SW 1271 (cell line): ENCODE measurements around the gene CENPF.
"Not testable (repeated sequence)": the region's sequence is repeated elsewhere in the genome, so short reads cannot be mapped to it uniquely, and the experiment has no call there.

Experiments used
- DNase-seq, 2 experiments: peaks; one replicate each; lab custom pipeline; 2025; lab: John Stamatoyannopoulos, UW

Gene CENPF

DNA sequence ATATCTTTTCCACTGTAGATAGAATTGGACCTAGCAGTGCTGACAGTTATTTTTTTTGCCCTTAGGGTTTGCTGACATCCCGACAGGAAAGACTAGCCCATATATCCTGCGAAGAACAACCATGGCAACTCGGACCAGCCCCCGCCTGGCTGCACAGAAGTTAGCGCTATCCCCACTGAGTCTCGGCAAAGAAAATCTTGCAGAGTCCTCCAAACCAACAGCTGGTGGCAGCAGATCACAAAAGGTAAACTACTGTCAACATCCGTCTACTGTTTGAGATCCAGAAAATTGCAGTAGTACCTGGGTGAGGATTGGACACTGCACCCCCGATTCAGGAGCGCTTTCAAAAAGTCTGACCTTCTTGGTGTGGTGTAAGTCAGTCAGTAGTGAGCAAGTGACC, 55.8 kb downstream of the CENPF start:
- DNase-seq: no peak

DNA sequence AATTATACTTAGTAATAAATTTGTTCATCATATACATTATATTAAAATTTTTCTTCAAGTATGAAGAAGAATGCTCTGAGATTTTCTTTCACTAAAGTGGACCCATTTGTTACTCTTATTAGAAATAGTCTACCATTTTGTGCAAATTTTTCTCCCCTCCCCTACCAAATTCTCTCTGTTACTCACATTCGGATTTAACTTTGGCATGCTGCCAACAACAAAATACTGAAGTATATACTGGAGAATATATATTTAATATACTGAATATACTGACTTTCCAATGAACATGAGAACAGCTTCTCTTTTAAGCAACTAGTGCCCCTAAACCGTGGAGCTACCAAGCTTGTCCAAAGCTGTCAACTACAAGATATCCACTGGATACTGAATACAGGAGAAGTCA, 57.2 kb downstream of the CENPF start:
- DNase-seq: no peak

DNA sequence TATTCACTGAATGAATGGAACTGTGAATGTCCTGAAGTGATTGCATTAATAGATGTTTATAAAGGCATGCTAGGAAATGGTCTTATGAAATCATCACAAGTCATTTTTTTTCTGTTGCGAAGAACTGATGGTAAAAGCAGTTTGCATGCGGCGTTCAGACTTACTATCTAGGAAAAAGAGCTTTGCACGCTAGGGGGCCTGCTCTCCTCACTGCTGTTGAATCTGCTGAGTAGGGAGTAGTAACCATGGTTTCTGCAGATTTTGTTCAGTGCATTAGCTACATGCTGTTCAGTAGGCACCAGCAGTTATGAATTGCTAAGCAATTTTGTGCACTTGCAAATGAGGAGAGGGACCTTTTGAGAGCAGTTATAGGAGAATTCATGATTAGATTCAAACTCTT, 57.9 kb downstream of the CENPF start:
- no peak for DNase-seq

DNA sequence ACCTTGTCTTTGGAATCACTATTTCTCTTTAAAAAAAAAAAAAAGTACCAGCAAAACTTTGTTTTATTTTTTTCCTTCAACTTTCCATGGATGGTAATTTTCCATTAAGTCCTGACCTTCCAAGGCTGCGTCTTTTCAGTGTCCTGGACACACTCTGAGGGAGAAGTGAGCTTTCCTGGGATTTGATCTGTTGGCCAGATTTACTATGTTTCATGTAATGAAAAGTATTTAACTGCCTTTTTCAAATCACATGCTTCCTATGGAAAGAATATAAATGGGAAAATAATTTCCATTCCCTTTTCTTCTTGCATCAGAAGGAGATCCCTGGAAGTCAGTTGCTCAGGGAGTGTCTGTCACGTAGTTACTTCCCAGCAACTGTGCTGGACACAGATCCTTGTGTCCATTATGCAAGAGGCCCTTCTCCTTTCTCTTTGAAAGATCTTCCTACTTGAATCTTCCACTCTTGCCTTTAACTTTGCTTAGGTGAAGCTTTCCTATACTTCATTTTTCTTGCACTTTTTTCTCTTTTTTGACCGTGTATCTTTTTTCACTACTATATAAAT, 59.3 kb downstream of the CENPF start:
- no peak for DNase-seq

DNA sequence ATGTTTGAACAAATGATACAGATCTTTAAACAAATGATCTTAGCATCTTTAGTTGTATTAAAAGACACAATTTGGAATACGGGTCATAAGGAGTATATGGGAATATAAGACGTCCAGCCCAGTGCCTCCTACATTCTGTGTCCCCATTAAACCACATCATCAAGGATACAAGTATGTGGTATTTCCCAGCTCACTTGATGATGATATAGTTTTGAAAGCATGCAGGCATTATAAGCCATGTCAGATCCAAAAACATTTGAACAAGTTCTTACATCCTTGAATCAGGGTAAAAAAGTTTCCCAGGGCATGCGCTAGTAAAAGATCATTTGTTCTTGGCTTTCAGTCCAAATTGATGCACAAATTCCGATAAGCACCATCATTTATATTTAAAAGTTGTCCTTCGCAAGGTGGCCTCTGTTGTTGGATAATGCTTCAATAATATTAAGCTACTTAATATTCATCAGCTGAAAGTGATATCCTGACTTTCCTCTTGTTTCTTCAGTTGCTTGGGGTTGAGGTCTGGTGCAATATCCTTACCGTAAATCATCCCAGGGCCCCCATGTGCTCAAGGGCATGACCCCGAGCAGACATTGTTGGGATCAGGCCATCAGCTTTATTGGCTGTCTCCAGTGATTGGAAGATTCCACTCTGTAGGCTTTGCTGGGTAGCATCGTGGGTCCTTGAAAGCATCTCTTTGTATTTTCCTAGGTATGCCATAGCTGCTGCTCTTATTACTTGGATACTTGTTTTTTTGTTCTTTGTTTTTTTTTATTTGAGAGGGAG, 61.8 kb downstream of the CENPF start:
- no peak for DNase-seq

DNA sequence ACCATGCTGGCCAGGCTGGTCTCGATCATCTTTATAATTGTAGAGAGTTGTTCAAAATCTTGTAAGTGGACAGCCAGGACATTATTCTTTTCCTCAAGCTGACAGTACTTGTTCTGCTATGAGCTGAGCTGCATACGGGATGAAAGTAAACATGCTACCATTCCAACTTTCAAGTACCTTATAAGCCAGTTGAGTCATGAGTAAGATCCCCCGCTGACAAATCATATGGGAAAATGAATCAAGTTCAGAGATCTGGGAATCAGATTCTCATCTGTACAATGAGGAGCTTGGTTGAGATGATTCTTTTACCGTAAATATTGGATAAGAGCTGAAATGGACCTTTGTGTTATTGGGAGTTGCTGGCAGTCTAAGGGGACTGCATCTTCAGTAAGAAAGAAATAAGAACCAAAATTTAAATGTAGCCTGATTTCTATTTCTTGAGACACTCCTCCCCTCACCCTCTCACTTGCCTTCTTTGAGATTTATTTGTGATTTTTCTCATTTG, 62.7 kb downstream of the CENPF start:
- DNase-seq: no peak

DNA sequence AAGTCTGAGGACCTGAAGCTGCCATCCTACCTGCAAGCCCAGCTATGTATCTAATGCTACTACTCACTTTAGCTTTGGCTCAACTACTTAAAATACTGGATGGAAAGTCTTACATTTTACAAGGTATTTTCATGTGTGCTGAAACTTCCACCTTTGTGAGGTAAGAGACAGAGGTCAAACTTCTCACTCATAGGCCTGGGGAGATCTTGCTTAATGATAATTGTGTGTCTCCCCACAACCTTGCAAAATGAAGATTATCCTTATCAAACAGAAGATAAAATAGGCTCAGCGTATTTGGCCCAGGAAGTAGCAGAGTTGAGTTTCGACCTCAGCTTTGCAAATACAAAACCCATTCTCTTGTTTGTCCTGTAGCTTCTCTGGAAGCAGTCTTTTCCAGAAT, 63.7 kb downstream of the CENPF start:
- DNase-seq: no peak

DNA sequence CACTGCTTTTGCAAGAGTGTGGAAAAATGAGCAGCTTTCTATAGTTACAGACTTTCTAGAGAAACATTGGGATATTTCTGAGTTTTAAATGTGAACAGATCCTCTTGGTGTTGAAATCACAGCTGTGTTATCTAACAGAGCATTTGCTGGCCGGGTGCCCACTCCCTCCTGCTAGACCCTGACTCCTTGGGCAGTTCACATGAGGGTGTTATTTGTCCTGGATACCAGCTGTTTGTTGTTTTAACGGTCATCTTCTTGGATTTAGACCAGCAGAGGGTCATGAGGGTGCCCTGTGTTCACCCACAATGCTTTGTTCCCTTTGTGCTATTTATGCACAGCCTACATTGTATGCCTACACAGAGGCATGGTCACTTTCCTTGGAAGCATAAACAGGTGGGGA, 67.1 kb downstream of the CENPF start:
- DNase-seq: no peak

DNA sequence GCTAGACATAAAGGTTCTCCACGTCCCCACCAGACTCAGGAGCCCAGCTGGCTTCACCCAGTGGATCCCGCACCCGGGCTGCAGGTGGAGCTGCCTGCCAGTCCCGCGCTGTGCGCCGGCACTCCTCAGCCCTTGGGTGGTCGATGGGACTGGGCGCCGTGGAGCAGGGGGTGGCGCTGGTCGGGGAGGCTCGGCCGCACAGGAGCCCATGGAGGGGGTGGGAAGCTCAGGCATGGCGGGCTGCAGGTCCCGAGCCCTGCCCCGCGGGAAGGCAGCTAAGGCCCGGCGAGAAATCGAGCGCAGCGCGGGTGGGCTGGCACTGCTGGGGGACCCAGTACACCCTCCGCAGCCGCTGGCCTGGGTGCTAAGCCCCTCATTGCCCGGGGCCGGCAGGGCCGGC, 70.0 kb downstream of the CENPF start:
- DNase-seq: not testable (repeated sequence)

DNA sequence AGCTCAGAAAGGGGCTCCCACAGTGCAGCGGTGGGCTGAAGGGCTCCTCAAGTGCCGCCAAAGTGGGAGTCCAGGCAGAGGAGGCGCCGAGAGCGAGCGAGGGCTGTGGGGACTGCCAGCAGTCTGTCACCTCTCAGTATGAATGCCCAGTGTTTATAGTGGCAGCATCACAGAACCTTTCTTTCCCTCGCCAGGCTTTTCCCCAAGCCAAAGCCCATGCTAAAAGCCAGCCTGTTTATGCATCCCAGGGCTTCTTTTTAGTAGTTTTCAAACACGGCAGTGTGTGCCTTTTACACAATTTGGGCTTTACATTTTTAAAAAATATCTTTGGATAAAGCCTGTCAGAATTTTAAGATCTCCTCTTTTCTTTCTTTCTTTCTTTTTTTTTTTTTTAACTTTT, 70.6 kb downstream of the CENPF start:
- DNase-seq: no peak

DNA sequence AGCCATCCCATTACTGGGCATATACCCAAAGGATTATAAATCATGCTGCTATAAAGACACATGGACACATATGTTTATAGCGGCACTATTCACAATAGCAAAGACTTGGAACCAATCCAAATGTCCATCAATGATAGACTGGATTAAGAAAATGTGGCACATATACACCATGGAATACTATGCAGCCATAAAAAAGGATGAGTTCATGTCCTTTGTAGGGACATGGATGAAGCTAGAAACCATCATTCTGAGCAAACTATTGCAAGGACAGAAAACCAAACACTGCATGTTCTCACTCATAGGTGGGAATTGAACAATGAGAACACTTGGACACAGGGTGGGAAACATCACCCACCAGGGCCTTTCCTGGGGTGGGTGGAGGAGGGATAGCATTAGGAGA, 72.5 kb downstream of the CENPF start:
- DNase-seq: not testable (repeated sequence)

DNA sequence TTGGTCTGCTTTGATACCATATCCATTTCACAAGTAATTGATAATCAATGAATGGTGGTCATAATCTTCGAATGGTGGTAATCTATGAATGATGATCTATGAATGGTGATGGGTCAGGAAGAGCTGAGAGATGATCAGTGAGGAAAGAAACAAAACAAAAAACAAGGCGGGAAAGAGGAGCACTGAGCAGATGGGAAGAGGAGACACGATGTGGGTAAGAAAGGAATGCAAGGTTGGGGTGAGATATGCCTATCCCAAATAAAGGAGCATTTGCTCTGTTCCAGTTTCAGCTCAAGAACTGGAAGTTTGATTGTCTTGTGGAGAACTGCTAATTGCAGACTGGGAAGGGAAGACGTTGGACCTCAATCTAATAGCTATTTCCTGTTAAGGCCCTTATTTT, 73.8 kb downstream of the CENPF start:
- DNase-seq: no peak

DNA sequence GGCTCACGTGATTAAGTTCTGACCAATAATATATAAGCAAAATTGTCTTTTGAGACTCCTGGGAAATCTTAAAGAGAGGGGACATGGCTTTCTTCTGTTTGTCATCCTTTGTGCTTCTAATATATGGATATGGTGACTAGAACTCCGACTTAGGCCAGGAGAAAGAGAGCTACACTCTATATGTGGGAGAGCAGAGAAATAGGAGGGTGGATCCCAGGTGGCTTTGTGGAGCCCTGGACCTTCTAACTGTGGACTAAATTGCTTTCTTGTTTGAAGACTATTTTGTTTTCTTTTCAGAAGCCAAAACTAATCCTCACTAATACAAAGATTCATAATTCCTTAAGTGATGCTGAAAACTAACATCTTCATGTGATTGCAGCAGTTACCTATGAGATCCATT, 75.0 kb downstream of the CENPF start:
- no peak for DNase-seq

DNA sequence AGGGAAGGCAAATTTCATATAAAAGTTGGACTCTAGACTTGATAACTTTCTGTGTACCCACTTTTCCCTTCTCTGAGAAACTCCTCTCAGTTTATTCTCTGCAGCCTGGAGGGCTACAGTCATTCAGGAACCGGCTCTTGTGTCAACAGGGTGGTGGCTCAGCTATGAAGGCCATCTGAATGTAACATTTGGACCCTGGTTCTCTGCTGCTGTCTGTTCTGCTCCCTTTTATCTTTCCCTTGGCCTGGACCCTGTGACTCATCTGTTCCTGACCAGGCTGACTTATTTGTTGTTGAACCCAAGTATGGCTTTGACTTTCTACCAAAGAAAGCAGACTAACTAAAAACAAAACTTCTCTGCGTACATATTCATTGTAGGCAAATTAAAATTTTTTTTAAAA, 75.4 kb downstream of the CENPF start:
- no peak for DNase-seq

DNA sequence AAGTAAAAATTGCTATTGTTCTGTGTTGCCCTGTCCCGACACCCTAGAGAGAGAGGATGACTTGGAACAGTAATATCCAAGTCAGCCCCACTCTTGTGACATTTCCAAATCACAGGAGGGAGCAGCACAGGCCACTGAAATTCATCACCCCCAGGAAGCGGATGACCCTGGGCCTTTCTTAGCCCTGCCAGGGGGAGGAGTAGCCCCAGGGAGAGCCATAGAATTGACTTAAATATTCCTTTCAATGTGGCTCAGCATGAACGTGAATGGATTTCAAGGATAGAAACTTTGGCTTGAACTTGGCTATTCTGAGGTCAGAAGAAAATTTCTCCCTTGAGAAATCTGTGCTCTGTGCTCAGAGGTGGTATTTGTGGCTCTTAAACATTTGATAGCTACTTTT, 80.6 kb downstream of the CENPF start:
- DNase-seq: no peak

DNA sequence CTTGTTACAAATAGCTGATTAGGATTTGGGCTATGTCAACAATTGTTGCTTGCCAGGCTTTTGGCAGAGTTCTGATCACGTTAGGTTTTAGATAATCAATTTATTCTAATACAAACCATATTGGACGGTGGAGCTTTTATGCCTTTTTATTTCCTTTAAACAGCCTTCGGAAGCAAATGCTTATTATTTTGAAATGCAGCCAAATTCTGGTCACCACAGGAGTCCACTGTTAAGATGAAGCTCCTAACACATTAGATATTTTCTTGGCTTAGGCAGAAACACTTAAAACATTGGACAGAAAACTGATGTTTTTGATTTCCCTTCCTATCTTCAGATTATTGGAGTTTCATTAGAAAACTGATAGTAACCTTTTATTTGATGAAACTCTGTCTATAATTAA, 82.9 kb downstream of the CENPF start:
- no peak for DNase-seq

DNA sequence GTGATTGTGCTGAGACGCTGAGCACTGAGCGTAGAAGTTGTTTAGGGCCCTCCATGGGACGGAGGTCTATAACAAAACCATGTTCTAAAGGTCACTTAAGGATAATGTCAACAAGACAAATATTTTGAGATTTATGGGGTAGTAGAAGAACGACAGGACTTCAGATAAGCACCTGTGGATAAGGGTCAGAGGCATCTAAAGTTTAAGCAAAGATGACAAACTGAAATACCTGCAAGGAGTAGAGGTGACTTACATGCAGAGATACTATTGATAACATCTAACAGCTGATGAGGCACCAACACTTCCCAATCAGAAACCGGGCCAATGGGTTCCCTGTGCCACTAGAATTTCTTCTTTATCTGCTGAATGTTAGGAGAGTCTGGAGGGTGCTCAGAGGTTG, 83.5 kb downstream of the CENPF start:
- no peak for DNase-seq

DNA sequence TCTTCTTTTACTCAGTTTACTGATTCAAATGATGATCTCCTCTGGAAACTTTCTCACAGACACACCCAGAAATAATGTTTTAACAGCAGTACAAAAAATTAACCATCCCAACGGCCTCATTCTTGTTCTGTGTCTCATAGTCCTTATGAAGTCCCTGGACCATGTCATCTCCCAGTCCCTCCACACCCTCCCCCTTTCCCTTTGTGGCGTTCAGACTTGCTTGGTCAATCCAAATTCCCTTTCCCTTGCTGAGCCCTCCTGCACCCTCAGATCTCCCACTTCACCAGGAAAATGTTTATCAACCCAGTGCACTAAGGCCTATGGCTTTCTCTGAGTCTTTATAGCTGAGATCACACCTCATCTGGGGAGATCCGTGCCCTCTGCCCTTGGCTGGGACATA, 85.9 kb downstream of the CENPF start:
- no peak for DNase-seq

DNA sequence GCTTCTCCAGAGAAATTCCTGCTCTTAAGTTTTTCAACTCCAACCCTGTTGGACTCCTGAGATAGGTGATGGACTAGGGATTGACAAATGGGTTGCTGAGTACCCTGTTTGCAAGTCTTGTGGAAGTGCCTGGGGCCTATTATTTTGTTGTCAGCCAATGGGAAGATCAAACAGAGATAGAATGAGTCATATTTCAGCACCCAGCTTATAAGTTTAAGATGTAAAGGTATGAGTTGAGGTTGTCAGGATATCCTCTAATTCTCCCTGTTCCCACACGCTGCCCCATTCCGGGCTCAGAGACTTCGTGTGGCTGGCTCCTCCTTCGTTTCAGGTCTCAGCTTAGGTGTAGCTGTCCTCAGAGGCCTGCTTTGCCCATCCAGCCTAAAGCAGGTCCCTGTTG, 91.8 kb downstream of the CENPF start:
- DNase-seq: no peak

DNA sequence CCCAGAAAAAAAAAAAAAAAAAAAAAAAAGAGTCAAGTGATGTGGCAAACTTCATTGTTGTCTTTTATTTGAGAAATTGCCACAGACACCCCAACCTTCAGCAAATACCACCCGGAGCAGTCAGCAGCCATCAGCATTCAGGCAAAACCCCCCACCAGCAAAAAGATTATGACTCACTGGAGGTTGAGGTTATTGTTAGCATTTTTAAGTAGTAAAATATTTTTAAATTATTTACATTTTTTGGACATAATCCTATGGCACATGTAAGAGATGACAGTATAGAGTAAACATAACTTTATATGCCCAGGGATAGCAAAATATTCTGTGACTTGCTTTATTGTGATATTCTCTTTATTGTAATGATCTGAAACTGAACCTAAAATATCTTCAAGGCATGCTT, 95.6 kb downstream of the CENPF start:
- no peak for DNase-seq

DNA sequence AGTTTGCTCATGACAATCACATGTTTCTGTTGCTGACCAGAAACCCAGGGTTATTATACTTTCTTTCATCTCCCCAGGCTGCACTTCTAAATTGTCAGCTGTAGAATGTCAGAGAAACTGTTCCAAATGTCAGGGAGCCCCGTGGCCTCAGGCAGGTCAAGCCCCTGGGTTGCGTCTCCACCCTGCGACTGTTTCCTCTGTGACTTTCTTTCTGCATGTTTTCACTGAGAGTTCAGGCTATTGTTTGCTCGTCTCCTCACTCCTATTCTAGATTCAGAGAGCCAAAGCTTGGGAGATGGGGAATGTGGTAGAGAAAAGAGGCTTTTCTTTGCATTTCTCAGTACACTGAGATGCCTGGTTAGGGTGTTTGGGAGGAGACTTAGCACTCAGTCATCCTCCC, 97.4 kb downstream of the CENPF start:
- no peak for DNase-seq

DNA sequence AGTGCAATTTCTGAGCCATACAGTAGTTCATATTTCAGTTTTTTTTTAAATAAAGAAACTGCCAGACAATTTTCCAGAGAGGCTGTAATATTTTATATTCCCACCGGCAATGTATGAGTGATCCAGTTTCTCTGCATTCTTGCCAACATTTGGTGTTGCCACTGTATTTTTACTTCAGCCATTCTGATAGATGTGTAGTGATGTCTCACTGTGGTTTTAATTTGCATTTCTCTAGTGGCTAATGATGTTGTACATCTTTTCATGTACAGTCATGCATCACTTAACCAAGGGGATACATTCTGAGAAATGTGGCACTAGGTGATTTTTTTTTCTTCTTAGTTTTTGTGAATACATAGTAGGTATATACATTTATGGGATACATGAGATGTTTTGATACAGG, 99.6 kb downstream of the CENPF start:
- DNase-seq: no peak

DNA sequence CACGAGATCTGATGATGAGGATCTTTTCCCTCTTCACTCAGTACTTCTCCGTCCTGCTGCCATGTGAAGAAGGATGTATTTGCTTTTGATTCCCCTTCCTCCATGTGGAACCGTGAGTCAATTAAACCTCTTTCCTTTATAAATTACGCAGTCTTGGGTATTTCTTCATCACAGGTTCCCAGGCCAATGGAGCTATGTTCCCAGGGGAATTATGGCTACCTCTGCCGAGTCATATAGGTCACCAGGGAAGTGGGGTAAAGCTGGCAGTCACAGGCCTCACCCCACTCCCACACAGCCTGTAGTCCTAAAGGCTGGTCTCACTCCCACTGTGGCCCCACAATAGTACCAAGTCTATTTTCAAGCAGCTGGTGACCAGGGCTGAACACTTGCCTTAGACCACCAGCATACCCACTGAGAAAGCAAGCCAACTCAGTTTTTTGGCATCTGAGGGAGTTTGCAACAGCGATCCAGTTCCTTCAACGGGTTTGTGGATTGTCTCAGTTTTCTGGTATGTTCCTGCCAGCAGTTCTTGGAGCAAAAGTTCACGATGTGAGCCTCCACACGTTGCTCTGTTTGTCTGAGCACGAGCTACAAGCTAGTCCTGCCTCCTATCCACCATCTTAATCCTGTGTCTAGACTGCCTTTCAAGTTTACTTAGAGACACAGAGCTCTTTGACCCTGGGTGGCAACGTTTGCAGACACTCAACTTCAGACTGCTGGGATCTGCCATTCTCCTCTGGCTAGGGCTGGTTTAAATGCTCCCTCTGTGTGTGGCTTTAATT, 104.5 kb downstream of the CENPF start:
- no peak for DNase-seq
